Glutamatergic neuron (in vitro differentiated cells): ENCODE measurements around the gene PPP2R3A. TPM values are rescaled to one million over a fixed set of nuclear protein-coding genes. Genes with fewer than 3 reads are reported as not detected.

Experiments used
- DNase-seq: peaks from one replicate; pipeline ENCODE4 v3.0.0; 2022
- H3K27ac Mint-ChIP-seq: one replicate; pipeline ENCODE4 v1.8.0; 2020; ENCODE audit warnings: mild to moderate bottlenecking, mixed read lengths, inconsistent platforms; ENCODE audit not compliant: unreplicated experiment
- H3K27me3 Mint-ChIP-seq: one replicate; pipeline ENCODE4 v1.8.0; 2020; ENCODE audit warnings: mild to moderate bottlenecking, moderate library complexity, mixed read lengths, inconsistent platforms; ENCODE audit not compliant: unreplicated experiment
- H3K36me3 Mint-ChIP-seq: one replicate; pipeline ENCODE4 v1.8.0; 2020; ENCODE audit warnings: mild to moderate bottlenecking, mixed read lengths, inconsistent platforms; ENCODE audit not compliant: unreplicated experiment
- H3K4me1 Mint-ChIP-seq: one replicate; pipeline ENCODE4 v1.8.0; 2020; ENCODE audit warnings: mild to moderate bottlenecking, low read depth, mixed read lengths, inconsistent platforms; ENCODE audit not compliant: unreplicated experiment
- H3K4me3 Mint-ChIP-seq: one replicate; pipeline ENCODE4 v1.8.0; 2020; ENCODE audit warnings: mild to moderate bottlenecking, mixed read lengths, inconsistent platforms; ENCODE audit not compliant: unreplicated experiment
- H3K9me3 Mint-ChIP-seq: one replicate; pipeline ENCODE4 v1.8.0; 2020; ENCODE audit warnings: mild to moderate bottlenecking, moderate library complexity, mixed read lengths, inconsistent platforms; ENCODE audit not compliant: unreplicated experiment
- total RNA-seq: library from RNA; stranded (reverse); fragmentation: NEBNext Ultra II Directional; extraction: Animal tissue kit (Norgen Biotek cat#: 25700); gene quantifications from one replicate; pipeline ENCODE4 v1.2.1, GENCODE V29; 2021; ENCODE audit not compliant: unreplicated experiment
- TF ChIP-seq, protein P1 (sequence below): fragments of 200-600 bp; sonication (generic); IDR thresholded peaks from one replicate; pipeline ENCODE4 v1.5.0; 2021; ENCODE audit not compliant: partially characterized antibody, unreplicated experiment

PPP2R3A gene
- total RNA-seq, 1 donor from 2014 or later: 13.0 TPM

DNA sequence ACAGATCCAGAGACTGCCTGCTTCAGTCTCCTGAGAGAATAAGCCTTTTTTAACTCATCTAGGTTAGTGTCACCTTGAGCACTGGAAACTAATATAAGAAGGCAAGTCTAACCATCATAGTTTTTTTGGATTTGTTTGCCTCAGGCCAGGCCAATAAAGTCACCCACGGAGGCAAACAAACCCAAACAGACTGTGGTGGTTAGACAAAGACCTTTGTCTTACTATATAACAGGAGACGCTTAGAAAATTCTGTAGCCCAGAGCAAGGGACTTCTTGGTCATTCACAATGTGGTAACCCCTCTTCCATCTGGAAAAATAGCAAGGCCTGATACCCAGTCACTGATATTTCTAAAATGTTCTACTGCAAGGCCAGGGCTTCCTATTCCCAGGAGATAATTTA is 45.3 kb upstream of the PPP2R3A start:
- Mint-ChIP-seq H3K27me3 (peaks cover 3% of the 10 kb centered on the region), H3K36me3 (no peaks in the 10 kb centered on the region), H3K4me1 (no peaks in the 10 kb centered on the region), H3K9me3 (no peaks in the 10 kb centered on the region), H3K27ac (no peak overlapping the region), H3K4me3 (no peak overlapping the region)
- no peak for DNase-seq
- TF ChIP-seq, protein P1, sequence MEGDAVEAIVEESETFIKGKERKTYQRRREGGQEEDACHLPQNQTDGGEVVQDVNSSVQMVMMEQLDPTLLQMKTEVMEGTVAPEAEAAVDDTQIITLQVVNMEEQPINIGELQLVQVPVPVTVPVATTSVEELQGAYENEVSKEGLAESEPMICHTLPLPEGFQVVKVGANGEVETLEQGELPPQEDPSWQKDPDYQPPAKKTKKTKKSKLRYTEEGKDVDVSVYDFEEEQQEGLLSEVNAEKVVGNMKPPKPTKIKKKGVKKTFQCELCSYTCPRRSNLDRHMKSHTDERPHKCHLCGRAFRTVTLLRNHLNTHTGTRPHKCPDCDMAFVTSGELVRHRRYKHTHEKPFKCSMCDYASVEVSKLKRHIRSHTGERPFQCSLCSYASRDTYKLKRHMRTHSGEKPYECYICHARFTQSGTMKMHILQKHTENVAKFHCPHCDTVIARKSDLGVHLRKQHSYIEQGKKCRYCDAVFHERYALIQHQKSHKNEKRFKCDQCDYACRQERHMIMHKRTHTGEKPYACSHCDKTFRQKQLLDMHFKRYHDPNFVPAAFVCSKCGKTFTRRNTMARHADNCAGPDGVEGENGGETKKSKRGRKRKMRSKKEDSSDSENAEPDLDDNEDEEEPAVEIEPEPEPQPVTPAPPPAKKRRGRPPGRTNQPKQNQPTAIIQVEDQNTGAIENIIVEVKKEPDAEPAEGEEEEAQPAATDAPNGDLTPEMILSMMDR: no peak

DNA sequence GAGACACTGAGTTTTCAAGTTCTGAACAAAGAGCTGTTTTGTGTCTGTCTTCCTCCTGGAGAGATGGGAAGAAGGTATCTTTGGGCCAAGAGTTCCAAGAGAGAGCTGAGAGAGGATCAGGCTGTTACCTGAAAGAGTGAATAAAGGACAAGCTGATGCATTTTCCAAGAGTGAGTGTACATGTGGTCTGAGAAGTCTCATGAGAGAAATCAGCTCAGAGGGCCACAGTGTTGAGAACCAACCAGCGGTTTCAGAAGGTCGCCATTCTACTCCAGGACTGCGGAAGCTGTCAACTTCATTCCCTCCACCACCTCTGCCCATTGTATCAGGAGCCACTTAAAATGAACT is 42.7 kb upstream of the PPP2R3A start:
- H3K27ac Mint-ChIP-seq: no peak overlapping the region
- TF ChIP-seq, protein P1: no peak
- peaks cover 3% of the 10 kb centered on the region for H3K27me3 Mint-ChIP-seq
- no peaks in the 10 kb centered on the region for H3K36me3 Mint-ChIP-seq
- H3K4me1 Mint-ChIP-seq: no peaks in the 10 kb centered on the region
- no peaks in the 10 kb centered on the region for H3K9me3 Mint-ChIP-seq
- H3K4me3 Mint-ChIP-seq: no peak overlapping the region
- DNase-seq: no peak

DNA sequence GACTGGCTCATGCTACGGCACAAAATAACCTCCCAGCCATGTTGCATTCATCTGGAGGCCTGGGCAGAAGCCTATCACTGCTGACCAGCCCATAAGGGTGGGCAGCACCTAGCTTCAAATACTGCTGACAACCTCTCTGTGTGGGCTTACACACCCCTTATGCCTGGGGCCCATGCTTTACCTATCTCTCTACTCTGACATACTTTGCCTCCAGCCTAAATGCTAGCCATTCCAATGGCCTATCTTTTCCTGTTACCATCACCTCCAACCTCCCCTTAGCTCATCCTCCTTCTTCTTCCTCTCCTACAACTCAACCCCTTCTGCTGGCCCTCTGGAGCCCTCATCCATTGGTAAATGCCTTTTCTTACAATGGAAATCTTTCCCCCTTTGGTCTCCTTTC is 41.0 kb upstream of the PPP2R3A start:
- Mint-ChIP-seq H3K9me3 (no peaks in the 10 kb centered on the region), H3K27me3 (peaks cover 3% of the 10 kb centered on the region), H3K36me3 (no peaks in the 10 kb centered on the region), H3K4me3 (no peak overlapping the region), H3K27ac (no peak overlapping the region), H3K4me1 (no peaks in the 10 kb centered on the region)
- no peak for DNase-seq
- TF ChIP-seq, protein P1: no peak

DNA sequence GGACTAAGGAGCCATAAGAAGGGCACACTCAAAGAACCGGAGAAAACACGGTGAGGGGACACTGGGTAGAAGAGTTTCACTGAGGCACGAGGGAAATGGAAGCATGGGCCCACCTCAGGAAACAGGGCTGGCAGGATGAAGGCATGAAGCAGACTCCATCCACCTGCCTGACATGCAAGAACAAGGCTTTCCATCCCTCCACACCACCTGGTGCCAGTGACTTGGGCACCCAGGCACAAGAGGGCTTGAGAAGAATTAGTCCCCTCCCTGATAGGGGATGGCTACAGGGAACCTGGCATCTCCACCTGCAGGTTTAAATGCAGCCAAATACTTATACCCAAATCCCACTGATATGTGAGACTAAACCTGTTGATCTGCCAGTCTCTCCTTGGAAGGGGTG is 38.9 kb upstream of the PPP2R3A start:
- Mint-ChIP-seq H3K4me1 (no peaks in the 10 kb centered on the region), H3K36me3 (no peaks in the 10 kb centered on the region), H3K27me3 (peaks cover 3% of the 10 kb centered on the region), H3K27ac (no peak overlapping the region), H3K4me3 (no peak overlapping the region), H3K9me3 (no peaks in the 10 kb centered on the region)
- TF ChIP-seq, protein P1: no peak
- no peak for DNase-seq

DNA sequence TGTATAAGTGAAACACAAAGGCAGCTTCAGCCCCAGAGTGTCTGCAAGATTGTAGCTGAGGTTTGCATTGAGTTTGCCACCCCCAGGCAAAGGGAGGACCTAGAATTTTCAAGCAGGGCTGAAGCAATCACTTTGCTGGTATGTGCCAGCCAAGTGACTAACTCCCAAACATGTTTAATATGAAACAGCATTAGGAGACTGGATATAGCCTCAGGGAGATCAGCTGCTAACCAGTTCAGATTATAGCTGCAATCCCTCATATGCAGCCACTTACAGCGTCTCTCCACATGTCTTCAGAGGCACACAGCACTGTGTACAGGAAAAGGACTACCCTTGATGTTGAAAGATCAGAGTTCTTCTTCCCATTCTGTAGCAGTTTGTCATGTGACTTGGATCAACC is 38.4 kb upstream of the PPP2R3A start:
- no peak for DNase-seq
- Mint-ChIP-seq H3K9me3 (no peaks in the 10 kb centered on the region), H3K4me1 (no peaks in the 10 kb centered on the region), H3K36me3 (no peaks in the 10 kb centered on the region), H3K27ac (no peak overlapping the region), H3K27me3 (peaks cover 3% of the 10 kb centered on the region), H3K4me3 (no peak overlapping the region)
- TF ChIP-seq, protein P1: no peak
